HPDE6-E6E7 (cell line): Measurements from ENCODE around the gene ITSN2.

ENCODE experiments used
- DNase-seq: peaks from one replicate; pipeline ENCODE4 v3.0.0; 2011; ENCODE audit warnings: missing footprints; ENCODE audit errors: extremely low spot score

ITSN2 gene

GRCh38 chr2:24179683-24180082, 180.7 kb downstream of the ITSN2 start:
- no peak for DNase-seq

DNA sequence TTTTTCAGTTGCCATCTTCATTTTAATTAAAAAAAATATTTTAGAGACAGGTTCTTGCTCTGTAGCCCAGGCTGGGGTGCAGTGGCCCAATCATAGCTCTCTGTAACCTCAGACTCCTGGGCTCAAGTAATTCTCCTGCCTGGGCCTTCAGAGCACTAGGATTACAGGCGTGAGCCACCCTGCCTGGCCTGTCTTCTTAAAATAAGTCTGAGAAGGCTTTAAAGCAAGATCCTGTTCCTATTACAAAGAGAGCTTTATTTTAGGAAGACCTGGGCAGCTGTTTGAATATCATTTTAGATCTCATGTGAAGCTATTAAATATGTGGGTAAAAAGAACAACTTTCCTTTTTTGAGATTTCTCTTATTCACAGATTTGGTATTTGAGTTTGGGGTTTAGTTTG, 184.0 kb downstream of the ITSN2 start:
- DNase-seq: no peak

GRCh38 chr2:24175631-24176187, 184.6 kb downstream of the ITSN2 start:
- no peak for DNase-seq

DNA sequence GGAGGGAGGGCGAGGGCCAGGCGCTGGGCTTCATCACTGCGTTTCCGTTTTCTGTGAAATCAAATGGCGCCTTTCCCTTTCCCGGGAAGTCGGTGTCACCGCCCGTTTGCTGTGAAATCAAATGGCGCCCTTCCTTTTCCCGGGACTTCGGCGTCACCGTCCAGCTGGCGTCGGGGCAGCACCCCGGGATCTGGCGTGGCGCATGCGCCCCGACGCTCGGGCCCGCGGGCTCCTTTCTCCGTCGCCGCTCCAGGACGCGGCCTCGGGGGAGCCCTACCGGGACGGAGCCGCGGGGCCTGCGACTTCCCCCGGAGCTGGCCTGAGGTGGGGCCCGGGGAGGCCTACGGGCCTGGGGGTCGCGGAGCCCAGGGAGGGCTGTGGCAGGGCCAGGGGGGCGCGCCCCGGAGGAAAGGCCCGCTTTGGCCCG, 185.5 kb downstream of the ITSN2 start, which contains the start of gene FAM228A:
FAM228A (plus strand) TSS at position 203 of the 427 bp plus-strand sequence. CDS start 428 bp downstream, outside the sequence.
- no peak for DNase-seq

- no peak for DNase-seq
Observed at GRCh38 chr2:24169023-24169422, 191.3 kb downstream of the ITSN2 start.

DNA sequence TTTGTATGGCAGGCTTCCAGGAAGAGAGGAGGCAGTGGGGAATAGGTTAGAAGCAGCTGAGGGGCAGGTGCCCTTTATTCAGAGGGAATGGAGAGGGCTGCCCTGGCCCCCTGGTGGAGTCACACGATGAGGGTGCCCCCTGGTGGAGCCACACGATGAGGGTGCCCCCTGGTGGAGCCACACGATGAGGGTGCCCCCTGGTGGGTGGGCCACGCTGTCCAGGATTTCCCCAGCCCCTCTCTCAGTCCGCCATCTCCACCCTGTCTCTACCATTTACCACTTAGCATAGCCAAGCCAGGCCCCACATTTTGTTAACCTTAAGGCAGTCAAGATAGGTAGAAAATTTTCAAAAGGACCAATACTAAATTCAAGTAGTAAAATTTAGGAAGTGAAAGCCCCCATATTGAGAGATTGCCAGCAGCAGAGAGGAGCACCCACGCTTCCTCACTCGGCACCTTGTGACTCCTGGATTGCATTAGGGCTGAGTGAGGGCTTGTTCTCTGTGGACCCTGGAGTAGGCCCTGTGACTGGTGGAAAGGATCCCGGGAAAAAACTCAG, 195.8 kb downstream of the ITSN2 start:
- peak; percentile 47 for DNase-seq

DNA sequence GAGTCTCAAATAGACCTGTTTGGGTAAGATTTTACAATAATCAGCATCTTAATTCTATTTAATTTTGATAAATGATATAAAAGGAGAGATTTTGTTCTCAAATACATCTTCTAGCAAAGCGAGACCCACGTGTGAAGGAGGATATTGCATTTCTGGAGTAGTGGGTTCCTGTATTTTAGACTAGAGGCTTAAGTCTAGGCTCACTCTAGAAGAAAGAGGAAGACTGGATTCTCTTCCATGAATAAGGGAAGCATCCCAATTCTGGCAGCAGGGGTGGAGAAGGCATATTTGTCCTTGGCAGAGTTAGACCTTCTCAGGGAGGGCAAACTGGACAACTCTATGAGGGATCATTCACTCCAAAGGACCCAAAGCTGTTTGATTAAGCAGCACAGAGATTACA, 196.7 kb downstream of the ITSN2 start:
- no peak for DNase-seq

GRCh38 chr2:24163186-24163585, 197.2 kb downstream of the ITSN2 start:
- no peak for DNase-seq

GRCh38 chr2:24162494-24162893, 197.8 kb downstream of the ITSN2 start:
- DNase-seq: no peak

GRCh38 chr2:24160761-24161160, 199.6 kb downstream of the ITSN2 start:
- no peak for DNase-seq

DNA sequence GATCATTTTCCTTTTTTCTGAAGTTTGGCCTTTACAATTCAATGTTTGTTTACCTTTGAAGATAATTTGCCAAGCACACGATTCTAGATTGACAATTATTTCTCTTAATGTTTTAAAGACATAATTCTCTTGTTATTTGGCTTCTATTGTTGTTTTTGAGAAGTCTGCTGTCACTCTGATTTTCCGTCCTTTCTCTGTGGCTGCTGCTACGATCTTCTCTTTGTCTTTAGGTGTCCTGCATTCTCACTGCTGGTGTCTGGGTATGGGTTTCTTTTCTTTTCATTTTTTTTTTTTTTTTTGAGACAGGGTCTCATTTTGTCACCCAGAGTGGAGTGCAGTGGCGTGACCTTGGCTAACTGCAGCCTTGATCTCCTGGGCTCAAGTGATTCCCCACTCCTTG, 200.6 kb downstream of the ITSN2 start:
- DNase-seq: no peak

- DNase-seq: no peak
Observed at GRCh38 chr2:24158131-24158530, 202.2 kb downstream of the ITSN2 start.

DNA sequence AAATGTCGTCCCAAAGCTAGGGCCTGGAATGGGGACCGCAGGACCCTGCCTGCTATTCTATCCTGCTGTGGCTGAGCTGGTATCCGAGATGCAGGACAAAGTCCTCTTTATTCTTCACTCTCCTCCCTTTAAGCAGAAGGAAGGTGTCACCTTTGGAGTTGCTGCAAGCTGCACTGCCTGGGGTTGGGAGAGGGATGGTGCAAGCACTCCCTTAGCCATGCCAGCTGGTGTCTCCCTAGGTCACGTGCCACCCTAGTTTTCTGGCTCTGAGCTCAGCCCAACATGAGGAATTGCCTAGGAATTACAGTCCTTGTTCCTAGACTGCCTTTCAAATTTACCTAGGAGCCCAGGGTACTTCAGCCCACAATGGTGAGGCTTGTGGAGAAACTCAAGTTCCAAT, 206.9 kb downstream of the ITSN2 start:
- DNase-seq: no peak
